AG04450 (cell line): ENCODE measurements around the gene NEGR1. TPM values are rescaled to one million over a fixed set of nuclear protein-coding genes. Genes with fewer than 3 reads are reported as not detected.

Source experiments
- CTCF ChIA-PET: fragments of 300-600, 350-600 bp; formaldehyde crosslinking; extraction: SDS; loops from one replicate; lab custom pipeline; 2022; ENCODE audit warnings: antibody characterized with exemption, inconsistent platforms; lab: Charles Lee
- POLR2A ChIA-PET: fragments of 350-600 bp; formaldehyde crosslinking; extraction: SDS; loops from one replicate; lab custom pipeline; 2021; ENCODE audit warnings: antibody characterized with exemption, inconsistent platforms; lab: Yijun Ruan, JAX
- DNase-seq: peaks from one replicate; pipeline ENCODE4 v3.0.0-alpha.2; 2011; ENCODE audit warnings: low read depth, low spot score
- H3K27ac ChIP-seq: one replicate; pipeline ENCODE4 v1.5.1; 2012; ENCODE audit warnings: low read depth, low read length, control low read depth
- H3K27me3 ChIP-seq: one replicate; pipeline ENCODE4 v1.6.0; 2012; ENCODE audit warnings: low read length; ENCODE audit not compliant: control insufficient read depth, insufficient read depth
- H3K4me3 ChIP-seq: 2 replicates; pipeline ENCODE4 v1.5.1; 2011; ENCODE audit warnings: mild to moderate bottlenecking, low read depth, low read length, control low read depth
- H3K9me3 ChIP-seq: 2 replicates; pipeline ENCODE4 v1.5.1; 2012; ENCODE audit warnings: low read length; ENCODE audit not compliant: control insufficient read depth, insufficient read depth
- polyA plus RNA-seq: library from polyadenylated mRNA; depleted of rRNA; stranded (reverse); fragments of >200 nt; gene quantifications from 2 replicates; pipeline ENCODE4 v1.2.3, GENCODE V29; 2011
- TF ChIP-seq, protein P1 (sequence below): IDR thresholded peaks from 2 replicates; pipeline ENCODE4 v1.5.1; 2011; ENCODE audit warnings: low read depth, low read length, control low read depth, inconsistent platforms

NEGR1 gene
- polyA plus RNA-seq, 1 experiment, result 11.3 TPM

- CTCF ChIA-PET, result interaction anchor here (1.0 to 1.3 kb wide), 2 partner anchors 41 to 44 kb away, joined by 3 to 4 read pairs; no protein-coding TSS in a partner anchor
- no peak overlapping the region for H3K4me3 ChIP-seq
- no peaks in the 10 kb centered on the region for H3K27me3 ChIP-seq
- TF ChIP-seq, protein P1, sequence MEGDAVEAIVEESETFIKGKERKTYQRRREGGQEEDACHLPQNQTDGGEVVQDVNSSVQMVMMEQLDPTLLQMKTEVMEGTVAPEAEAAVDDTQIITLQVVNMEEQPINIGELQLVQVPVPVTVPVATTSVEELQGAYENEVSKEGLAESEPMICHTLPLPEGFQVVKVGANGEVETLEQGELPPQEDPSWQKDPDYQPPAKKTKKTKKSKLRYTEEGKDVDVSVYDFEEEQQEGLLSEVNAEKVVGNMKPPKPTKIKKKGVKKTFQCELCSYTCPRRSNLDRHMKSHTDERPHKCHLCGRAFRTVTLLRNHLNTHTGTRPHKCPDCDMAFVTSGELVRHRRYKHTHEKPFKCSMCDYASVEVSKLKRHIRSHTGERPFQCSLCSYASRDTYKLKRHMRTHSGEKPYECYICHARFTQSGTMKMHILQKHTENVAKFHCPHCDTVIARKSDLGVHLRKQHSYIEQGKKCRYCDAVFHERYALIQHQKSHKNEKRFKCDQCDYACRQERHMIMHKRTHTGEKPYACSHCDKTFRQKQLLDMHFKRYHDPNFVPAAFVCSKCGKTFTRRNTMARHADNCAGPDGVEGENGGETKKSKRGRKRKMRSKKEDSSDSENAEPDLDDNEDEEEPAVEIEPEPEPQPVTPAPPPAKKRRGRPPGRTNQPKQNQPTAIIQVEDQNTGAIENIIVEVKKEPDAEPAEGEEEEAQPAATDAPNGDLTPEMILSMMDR, result no peak
- POLR2A ChIA-PET, result no interaction called here
- H3K27ac ChIP-seq, result no peak overlapping the region
- DNase-seq, result no peak
- no peaks in the 10 kb centered on the region for H3K9me3 ChIP-seq
Observed at GRCh38 chr1:72227667-72228066, 54.7 kb downstream of the NEGR1 start.

DNA sequence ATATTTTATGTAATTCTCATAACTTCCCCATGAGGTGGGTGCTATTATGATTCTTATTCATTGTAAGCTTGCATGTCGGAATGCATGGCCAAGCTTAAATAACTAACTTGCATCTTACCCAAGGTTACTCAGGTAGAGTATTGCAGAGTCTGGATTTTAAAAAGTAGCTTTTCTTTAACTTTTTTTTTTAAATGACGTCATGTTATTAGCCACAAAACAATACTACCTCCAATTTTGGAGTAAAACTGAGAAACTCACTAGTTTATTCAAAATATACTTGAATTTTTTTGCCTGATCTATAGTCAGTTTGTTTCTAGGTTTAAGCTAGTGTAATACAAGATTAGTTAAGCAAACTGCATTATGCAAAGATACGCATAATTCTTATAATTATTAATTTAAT is 57.8 kb downstream of the NEGR1 start:
- CTCF ChIA-PET, result no interaction called here
- TF ChIP-seq, protein P1, result no peak
- no peak for DNase-seq
- H3K27me3 ChIP-seq, result no peaks in the 10 kb centered on the region
- H3K4me3 ChIP-seq, result no peak overlapping the region
- no peak overlapping the region for H3K27ac ChIP-seq
- no peaks in the 10 kb centered on the region for H3K9me3 ChIP-seq
- POLR2A ChIA-PET, result no interaction called here

GRCh38 chr1:72221811-72222210 is 60.5 kb downstream of the NEGR1 start:
- POLR2A ChIA-PET, result no interaction called here
- no peak overlapping the region for H3K4me3 ChIP-seq
- TF ChIP-seq, protein P1, result no peak
- CTCF ChIA-PET, result no interaction called here
- H3K27me3 ChIP-seq, result no peaks in the 10 kb centered on the region
- no peaks in the 10 kb centered on the region for H3K9me3 ChIP-seq
- no peak overlapping the region for H3K27ac ChIP-seq
- DNase-seq, result no peak

- ChIA-PET CTCF (no interaction called here), POLR2A (no interaction called here)
- H3K27me3 ChIP-seq, result no peaks in the 10 kb centered on the region
- H3K4me3 ChIP-seq, result no peak overlapping the region
- no peak overlapping the region for H3K27ac ChIP-seq
- DNase-seq, result no peak
- no peaks in the 10 kb centered on the region for H3K9me3 ChIP-seq
- TF ChIP-seq, protein P1, result no peak
Observed at GRCh38 chr1:72218141-72218739, 64.1 kb downstream of the NEGR1 start.

DNA sequence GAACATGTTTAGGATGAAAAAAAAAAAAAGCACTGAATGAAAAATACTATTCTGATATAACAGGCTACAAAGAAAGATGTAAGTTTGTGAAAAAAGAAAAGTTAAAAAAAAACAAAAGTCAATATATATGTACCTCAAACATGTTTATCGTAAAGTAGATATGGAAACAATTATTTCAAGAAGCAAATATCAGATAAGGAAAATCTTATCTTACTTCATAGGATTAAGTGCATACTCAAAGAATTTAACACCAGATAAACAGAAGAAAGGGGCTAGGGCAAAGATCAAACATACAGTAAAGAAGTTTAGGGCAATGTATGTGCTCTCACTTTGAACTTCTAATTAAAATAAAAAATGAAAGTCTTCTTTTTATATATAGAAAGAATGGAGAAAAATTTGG is 75.3 kb downstream of the NEGR1 start:
- POLR2A ChIA-PET, result no interaction called here
- Histone ChIP-seq H3K27me3 (no peaks in the 10 kb centered on the region), H3K9me3 (no peaks in the 10 kb centered on the region), H3K27ac (no peak overlapping the region), H3K4me3 (no peak overlapping the region)
- TF ChIP-seq, protein P1, result no peak
- CTCF ChIA-PET, result no interaction called here
- DNase-seq, result no peak
